Activated CD8-positive, alpha-beta T cell treated with anti-CD3 and anti-CD28 coated beads, Interleukin-2, amount 10 ng/mL, durations not matched to agents 7 days and 5 days (primary cell): ENCODE results near the gene ACTBL2. TPM values are rescaled to one million over a fixed set of nuclear protein-coding genes. Genes with fewer than 3 reads are reported as not detected.

Source experiments
- ATAC-seq: fragments of 150-1000 bp; cut with Tn5 transposase; one replicate; pipeline ENCODE4 v1.10.0; 2021; ENCODE audit warnings: moderate library complexity
- CTCF ChIA-PET: fragments of 350-600 bp; sonication (Branson Sonifier 250); formaldehyde crosslinking; loops from one replicate; lab custom pipeline; 2021; ENCODE audit warnings: antibody characterized with exemption; lab: Charles Lee
- POLR2A ChIA-PET: fragments of 350-600 bp; sonication (Branson Sonifier 250); formaldehyde crosslinking; loops from one replicate; lab custom pipeline; 2021; ENCODE audit warnings: antibody characterized with exemption; lab: Charles Lee
- DNase-seq: peaks from one replicate; pipeline ENCODE4 v3.0.0-alpha.2; 2020
- H3K27ac Mint-ChIP-seq: one replicate; pipeline ENCODE4 v1.8.0; 2021; ENCODE audit warnings: mild to moderate bottlenecking, mixed read lengths
- H3K27me3 Mint-ChIP-seq: one replicate; pipeline ENCODE4 v1.8.0; 2021; ENCODE audit warnings: low read depth, mixed read lengths
- H3K36me3 Mint-ChIP-seq: one replicate; pipeline ENCODE4 v1.8.0; 2021; ENCODE audit warnings: low read depth, mixed read lengths
- H3K4me1 Mint-ChIP-seq: one replicate; pipeline ENCODE4 v1.8.0; 2021; ENCODE audit warnings: low read depth, mixed read lengths
- H3K4me3 Mint-ChIP-seq: one replicate; pipeline ENCODE4 v1.8.0; 2021; ENCODE audit warnings: mild to moderate bottlenecking, mixed read lengths
- H3K9me3 Mint-ChIP-seq: one replicate; pipeline ENCODE4 v1.8.0; 2022; ENCODE audit warnings: mixed read lengths; ENCODE audit not compliant: insufficient read depth
- total RNA-seq, 2 experiments: library from RNA; stranded (reverse); gene quantifications; one replicate each; pipeline ENCODE4 v1.2.3, GENCODE V29; 2021

ACTBL2 gene
- total RNA-seq, 2 experiments from 2014 or later: not detected

DNA sequence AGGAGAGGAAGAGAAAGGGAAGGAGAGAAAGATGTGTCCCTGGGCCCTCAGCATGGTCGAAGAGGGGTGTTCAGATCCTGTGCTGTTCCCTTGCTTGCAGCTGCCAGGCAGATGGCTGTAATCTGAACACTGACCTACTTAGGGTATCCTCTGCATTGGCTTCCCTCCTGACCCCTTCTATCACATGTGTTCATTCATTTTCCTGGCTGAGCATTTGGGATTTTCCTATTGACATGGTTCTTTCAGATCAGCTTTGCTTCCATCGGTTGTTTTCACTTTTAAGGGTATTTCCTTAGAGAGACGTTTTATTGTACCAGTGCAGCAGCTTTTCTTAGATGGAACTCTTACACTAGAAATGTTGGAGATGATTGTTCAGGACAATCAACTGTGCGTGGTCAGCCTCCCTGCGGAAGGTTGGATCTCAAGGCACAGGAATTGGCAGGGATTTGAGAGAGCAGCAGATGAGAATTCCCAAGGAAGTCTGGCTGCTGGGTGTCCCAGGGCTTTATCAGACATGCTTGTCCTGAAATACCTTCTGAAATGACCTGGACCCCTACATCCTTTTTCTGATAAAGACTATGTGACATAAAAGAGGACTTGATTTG lies 26.0 kb downstream of the ACTBL2 start:
- ChIA-PET POLR2A (no interaction called here), CTCF (no interaction called here)
- no peaks in the 10 kb centered on the region for H3K9me3 Mint-ChIP-seq
- H3K4me1 Mint-ChIP-seq: no peaks in the 10 kb centered on the region
- DNase-seq (no peak), ATAC-seq (no peak)
- H3K27me3 Mint-ChIP-seq: no peaks in the 10 kb centered on the region
- no peaks in the 10 kb centered on the region for H3K36me3 Mint-ChIP-seq
- no peak overlapping the region for H3K27ac Mint-ChIP-seq
- H3K4me3 Mint-ChIP-seq: no peak overlapping the region

DNA sequence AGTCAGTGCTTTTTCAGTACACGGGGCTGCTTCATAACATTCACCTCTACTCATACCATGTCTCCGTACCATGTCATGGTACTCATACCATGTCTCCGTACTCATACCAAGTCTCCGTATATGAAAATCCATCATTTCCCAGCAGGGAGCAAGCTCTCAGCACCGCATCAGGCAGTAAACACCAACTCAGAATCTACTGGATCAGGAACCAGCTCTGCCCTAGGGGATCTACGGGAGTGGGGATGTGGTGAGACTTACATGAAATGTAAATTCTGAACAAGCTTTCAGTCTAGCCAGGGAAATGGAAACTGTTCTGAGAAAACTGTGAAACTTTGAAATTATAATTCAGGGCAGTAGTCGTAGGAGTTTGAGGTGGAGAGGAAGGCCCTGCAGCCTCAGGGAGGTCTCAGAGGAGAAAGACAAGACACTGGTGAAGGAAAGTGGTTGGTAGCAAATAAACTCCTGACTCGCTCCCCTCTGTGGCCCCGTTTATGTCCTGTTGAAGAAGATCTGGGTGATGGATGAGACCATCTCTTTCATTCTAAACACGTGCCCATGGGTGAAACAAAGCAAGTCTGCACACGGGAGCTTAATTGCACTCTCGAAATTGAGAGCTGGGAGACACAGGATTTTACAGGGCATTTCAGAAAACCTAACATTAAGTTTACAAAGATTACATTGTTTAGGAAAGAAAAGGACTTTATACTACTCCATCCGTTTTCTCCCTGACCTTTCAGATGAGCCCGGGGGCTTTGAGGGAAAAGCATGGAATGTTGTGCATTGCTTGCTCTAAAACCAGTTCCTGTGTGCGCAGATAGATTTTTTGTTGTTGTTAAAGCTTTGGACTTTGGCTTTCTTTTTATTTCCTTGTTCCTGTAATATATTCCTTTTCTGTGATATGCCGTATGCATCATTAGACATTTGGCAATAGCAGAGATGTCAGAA lies 26.8 kb downstream of the ACTBL2 start:
- H3K27ac Mint-ChIP-seq: no peak overlapping the region
- ChIA-PET POLR2A (no interaction called here), CTCF (no interaction called here)
- H3K4me3 Mint-ChIP-seq: no peak overlapping the region
- ATAC-seq (no peak), DNase-seq (no peak)
- H3K9me3 Mint-ChIP-seq: no peaks in the 10 kb centered on the region
- no peaks in the 10 kb centered on the region for H3K36me3 Mint-ChIP-seq
- H3K27me3 Mint-ChIP-seq: no peaks in the 10 kb centered on the region
- no peaks in the 10 kb centered on the region for H3K4me1 Mint-ChIP-seq

- CTCF ChIA-PET: no interaction called here
- H3K27me3 Mint-ChIP-seq: no peaks in the 10 kb centered on the region
- no peaks in the 10 kb centered on the region for H3K9me3 Mint-ChIP-seq
- H3K4me3 Mint-ChIP-seq: no peak overlapping the region
- no peaks in the 10 kb centered on the region for H3K36me3 Mint-ChIP-seq
- DNase-seq: no peak
- H3K4me1 Mint-ChIP-seq: no peaks in the 10 kb centered on the region
- no peak overlapping the region for H3K27ac Mint-ChIP-seq
- no peak for ATAC-seq
- POLR2A ChIA-PET: no interaction called here
Measured at GRCh38 chr5:57454896-57455295, 27.7 kb downstream of the ACTBL2 start.

DNA sequence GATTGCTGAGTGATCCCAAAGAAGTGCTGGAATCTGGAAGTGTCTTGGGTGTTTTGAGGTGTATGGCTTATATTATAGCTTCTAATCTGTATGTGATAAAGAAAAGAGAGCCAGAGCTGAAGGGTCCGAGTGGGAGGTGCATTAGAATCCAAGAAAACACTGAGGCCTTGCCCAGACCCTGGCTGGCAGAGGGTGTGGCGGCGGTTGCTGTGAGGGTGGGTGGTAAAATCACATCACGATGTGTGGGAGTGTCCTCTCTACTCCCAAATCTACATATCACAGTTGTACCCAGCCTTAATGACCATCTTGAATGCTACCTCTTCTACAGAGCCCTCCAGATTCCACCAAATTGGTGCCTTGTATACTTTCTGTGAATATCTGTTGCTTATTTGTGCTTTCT lies 28.9 kb downstream of the ACTBL2 start:
- H3K36me3 Mint-ChIP-seq: no peaks in the 10 kb centered on the region
- H3K27ac Mint-ChIP-seq: no peak overlapping the region
- H3K27me3 Mint-ChIP-seq: no peaks in the 10 kb centered on the region
- H3K9me3 Mint-ChIP-seq: no peaks in the 10 kb centered on the region
- ATAC-seq (no peak), DNase-seq (no peak)
- ChIA-PET POLR2A (no interaction called here), CTCF (interaction anchor here (1.6 kb wide), 1 partner anchor 45 kb away, joined by 7 read pairs; no protein-coding TSS in a partner anchor)
- no peak overlapping the region for H3K4me3 Mint-ChIP-seq
- H3K4me1 Mint-ChIP-seq: no peaks in the 10 kb centered on the region

- DNase-seq (no peak), ATAC-seq (no peak)
- H3K9me3 Mint-ChIP-seq: no peaks in the 10 kb centered on the region
- H3K4me1 Mint-ChIP-seq: no peaks in the 10 kb centered on the region
- no peaks in the 10 kb centered on the region for H3K27me3 Mint-ChIP-seq
- no peak overlapping the region for H3K4me3 Mint-ChIP-seq
- ChIA-PET POLR2A (no interaction called here), CTCF (interaction anchor here (1.4 to 1.6 kb wide), 2 partner anchors 46 to 155 kb away, joined by 3 to 7 read pairs; no protein-coding TSS in a partner anchor)
- H3K27ac Mint-ChIP-seq: no peak overlapping the region
- no peaks in the 10 kb centered on the region for H3K36me3 Mint-ChIP-seq
Measured at GRCh38 chr5:57452885-57453284, 29.7 kb downstream of the ACTBL2 start.

DNA sequence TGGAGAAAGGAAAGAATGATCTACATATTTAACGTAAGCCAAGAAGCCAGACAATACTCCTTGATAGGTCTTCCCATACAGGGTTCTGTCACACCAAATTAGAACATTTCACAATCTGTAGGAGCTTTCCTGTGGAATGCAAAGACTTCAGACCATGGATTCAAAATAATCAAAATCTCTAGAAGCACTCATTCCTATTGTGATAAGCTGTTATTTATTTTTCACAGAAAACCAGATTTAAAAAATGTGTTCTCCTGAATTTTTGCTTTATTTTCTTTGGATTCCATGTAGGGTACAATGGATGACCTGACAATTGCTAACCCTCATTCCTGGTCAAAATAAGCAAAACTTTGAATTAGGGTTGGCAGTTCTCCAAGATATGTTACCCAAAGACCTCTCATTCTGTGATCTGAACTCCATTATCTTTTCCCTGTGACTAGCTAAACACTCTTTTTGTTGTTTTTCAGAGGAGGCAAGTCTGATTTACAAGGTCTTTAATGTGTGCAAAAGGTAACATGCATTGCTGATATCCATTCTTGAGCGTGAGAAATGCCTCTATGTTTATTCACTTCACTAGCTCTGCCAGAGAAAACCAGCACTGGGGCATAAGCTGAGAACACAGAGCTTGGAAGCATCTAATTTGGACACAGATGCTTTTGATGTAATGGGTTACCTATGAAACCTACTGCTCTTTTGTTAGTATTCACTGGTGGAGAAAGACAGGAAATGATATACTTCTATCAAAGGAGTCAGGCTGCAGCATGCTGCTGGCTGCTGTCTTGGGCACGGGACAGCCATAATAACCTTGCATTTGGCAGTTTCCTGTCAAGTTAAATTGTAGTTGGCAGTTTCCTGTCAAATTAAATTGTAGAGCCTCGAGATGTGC lies 31.4 kb downstream of the ACTBL2 start:
- ATAC-seq (no peak), DNase-seq (no peak)
- Mint-ChIP-seq H3K9me3 (no peaks in the 10 kb centered on the region), H3K27me3 (no peaks in the 10 kb centered on the region), H3K4me3 (no peak overlapping the region), H3K4me1 (no peaks in the 10 kb centered on the region), H3K36me3 (no peaks in the 10 kb centered on the region), H3K27ac (no peak overlapping the region)
- POLR2A ChIA-PET: no interaction called here
- CTCF ChIA-PET: no interaction called here

- no peaks in the 10 kb centered on the region for H3K36me3 Mint-ChIP-seq
- CTCF ChIA-PET: no interaction called here
- H3K27ac Mint-ChIP-seq: no peak overlapping the region
- H3K27me3 Mint-ChIP-seq: no peaks in the 10 kb centered on the region
- POLR2A ChIA-PET: interaction anchor here (0.6 kb wide), 1 partner anchor 19 kb away, joined by 3 read pairs; no protein-coding TSS in a partner anchor
- no peak overlapping the region for H3K4me3 Mint-ChIP-seq
- H3K4me1 Mint-ChIP-seq: no peaks in the 10 kb centered on the region
- DNase-seq: no peak
- ATAC-seq: no peak
- no peaks in the 10 kb centered on the region for H3K9me3 Mint-ChIP-seq
Measured at GRCh38 chr5:57448751-57449150, 33.9 kb downstream of the ACTBL2 start.

GRCh38 chr5:57448287-57448686 lies 34.3 kb downstream of the ACTBL2 start:
- ChIA-PET POLR2A (interaction anchor here (0.6 kb wide), 1 partner anchor 19 kb away, joined by 3 read pairs; no protein-coding TSS in a partner anchor), CTCF (no interaction called here)
- no peak overlapping the region for H3K4me3 Mint-ChIP-seq
- H3K36me3 Mint-ChIP-seq: no peaks in the 10 kb centered on the region
- H3K27ac Mint-ChIP-seq: no peak overlapping the region
- H3K4me1 Mint-ChIP-seq: no peaks in the 10 kb centered on the region
- H3K27me3 Mint-ChIP-seq: peaks cover 2% of the 10 kb centered on the region
- no peak for DNase-seq
- no peaks in the 10 kb centered on the region for H3K9me3 Mint-ChIP-seq
- ATAC-seq: no peak

DNA sequence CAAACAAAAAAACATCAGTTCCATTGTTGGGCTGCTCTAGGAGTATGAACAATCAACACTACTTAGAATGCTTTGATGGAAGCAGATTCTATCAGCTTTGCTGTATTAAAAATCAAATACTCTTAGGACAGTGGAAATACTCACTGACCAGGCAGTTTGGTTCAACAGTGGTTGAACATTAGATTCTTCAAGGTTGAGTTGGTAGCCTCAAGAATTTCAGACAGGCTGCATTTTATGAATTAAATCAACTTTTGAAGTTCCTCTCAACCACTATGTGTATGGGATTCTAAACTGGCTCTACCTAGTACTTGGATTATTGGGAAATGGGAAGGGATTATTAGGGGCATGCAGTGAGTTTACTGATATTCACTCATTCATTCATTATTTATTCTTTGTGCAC lies 35.0 kb downstream of the ACTBL2 start:
- ChIA-PET CTCF (no interaction called here), POLR2A (no interaction called here)
- Mint-ChIP-seq H3K9me3 (no peaks in the 10 kb centered on the region), H3K4me1 (no peaks in the 10 kb centered on the region), H3K27me3 (peaks cover 2% of the 10 kb centered on the region), H3K27ac (no peak overlapping the region), H3K36me3 (no peaks in the 10 kb centered on the region), H3K4me3 (no peak overlapping the region)
- no peak for DNase-seq
- ATAC-seq: no peak

- CTCF ChIA-PET: no interaction called here
Measured at GRCh38 chr5:57446966-57447365, 35.6 kb downstream of the ACTBL2 start.

GRCh38 chr5:57445705-57446037 lies 36.9 kb downstream of the ACTBL2 start:
- ChIA-PET POLR2A (no interaction called here), CTCF (no interaction called here)
- peaks cover 2% of the 10 kb centered on the region for H3K27me3 Mint-ChIP-seq
- H3K27ac Mint-ChIP-seq: no peak overlapping the region
- no peaks in the 10 kb centered on the region for H3K4me1 Mint-ChIP-seq
- ATAC-seq: no peak
- H3K4me3 Mint-ChIP-seq: no peak overlapping the region
- DNase-seq: no peak
- no peaks in the 10 kb centered on the region for H3K9me3 Mint-ChIP-seq
- H3K36me3 Mint-ChIP-seq: no peaks in the 10 kb centered on the region

More at GRCh38 chr5:57446966-57447365, 35.6 kb downstream of the ACTBL2 start:
- ATAC-seq (no peak), DNase-seq (no peak)
- POLR2A ChIA-PET: no interaction called here
- no peaks in the 10 kb centered on the region for H3K4me1 Mint-ChIP-seq
- H3K4me3 Mint-ChIP-seq: no peak overlapping the region
- H3K27ac Mint-ChIP-seq: no peak overlapping the region
- no peaks in the 10 kb centered on the region for H3K9me3 Mint-ChIP-seq
- H3K36me3 Mint-ChIP-seq: no peaks in the 10 kb centered on the region
- peaks cover 2% of the 10 kb centered on the region for H3K27me3 Mint-ChIP-seq
